HCT116 (cell line): ENCODE results near the gene CCSER1.

Experiments used
- CEBPB ChIP-seq: IDR thresholded peaks from 2 replicates; pipeline ENCODE4 v1.6.1; 2012; ENCODE audit warnings: low read depth
- EGR1 ChIP-seq: IDR thresholded peaks from 2 replicates; pipeline ENCODE4 v1.6.1; 2012; ENCODE audit warnings: low read depth
- EZH2 ChIP-seq: fragments of 200-600 bp; sonication (generic); IDR thresholded peaks from 2 replicates; pipeline ENCODE4 v1.6.1; 2017; ENCODE audit warnings: antibody characterized with exemption, mixed run types
- FOSL1 ChIP-seq: IDR thresholded peaks from 2 replicates; pipeline ENCODE4 v1.6.1; 2012; ENCODE audit warnings: low read depth
- POLR2A ChIP-seq: IDR thresholded peaks from 2 replicates; pipeline ENCODE4 v1.7.0; 2011; ENCODE audit warnings: borderline replicate concordance; ENCODE audit not compliant: insufficient read depth, insufficient read length; ENCODE audit errors: extremely low read depth
- POLR2AphosphoS5 ChIP-seq: IDR thresholded peaks from 2 replicates; pipeline ENCODE4 v1.6.1; 2011; ENCODE audit warnings: mild to moderate bottlenecking, low read depth, low read length, moderate library complexity
- SIN3A ChIP-seq: IDR thresholded peaks from 2 replicates; pipeline ENCODE4 v1.6.1; 2012; ENCODE audit warnings: low read depth
- TF ChIP-seq, protein P1 (sequence below), 3 experiments: fragments of 200-600 bp in 1 of 3; sonication (generic) in 1 of 3; IDR thresholded peaks in 2 of 3; conservative IDR thresholded peaks in 1 of 3; 2 replicates each; pipeline ENCODE4 v1.5.1; 2012 to 2017; ENCODE audit warnings: low read depth in 2 of 3, low read length in 2 of 3, antibody characterized with exemption in 1 of 3, borderline replicate concordance in 1 of 3, control low read depth in 1 of 3, mild to moderate bottlenecking in 1 of 3, mixed read lengths in 1 of 3, mixed run types in 1 of 3, moderate library complexity in 1 of 3; ENCODE audit not compliant: insufficient read depth in 1 of 3
- TF ChIP-seq, protein P2 (sequence below): IDR thresholded peaks from 2 replicates; pipeline ENCODE4 v1.6.1; 2012
- TF ChIP-seq, protein P3 (sequence below): IDR thresholded peaks from 2 replicates; pipeline ENCODE4 v1.6.1; 2012; ENCODE audit warnings: low read depth

DNA sequence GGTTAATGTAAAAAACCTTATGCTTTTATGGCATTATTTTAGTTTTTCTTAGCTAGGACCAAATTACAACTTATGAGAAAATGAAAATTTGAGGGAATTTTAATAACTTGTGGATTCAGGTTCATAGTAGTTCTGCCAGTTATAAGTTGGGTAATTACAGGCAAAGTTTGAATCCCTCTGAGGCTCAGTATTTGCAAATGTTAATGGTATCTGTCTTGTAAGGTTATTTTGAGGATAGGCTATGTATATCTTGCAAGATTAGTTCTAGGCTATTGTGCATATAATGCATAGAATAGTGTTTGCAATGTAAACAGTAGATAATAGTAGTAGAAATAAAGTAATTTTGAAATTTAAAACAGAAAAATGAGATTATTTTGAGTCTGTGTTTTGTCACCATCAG is 44.7 kb upstream of the CCSER1 start:
- TF ChIP-seq, protein P1, sequence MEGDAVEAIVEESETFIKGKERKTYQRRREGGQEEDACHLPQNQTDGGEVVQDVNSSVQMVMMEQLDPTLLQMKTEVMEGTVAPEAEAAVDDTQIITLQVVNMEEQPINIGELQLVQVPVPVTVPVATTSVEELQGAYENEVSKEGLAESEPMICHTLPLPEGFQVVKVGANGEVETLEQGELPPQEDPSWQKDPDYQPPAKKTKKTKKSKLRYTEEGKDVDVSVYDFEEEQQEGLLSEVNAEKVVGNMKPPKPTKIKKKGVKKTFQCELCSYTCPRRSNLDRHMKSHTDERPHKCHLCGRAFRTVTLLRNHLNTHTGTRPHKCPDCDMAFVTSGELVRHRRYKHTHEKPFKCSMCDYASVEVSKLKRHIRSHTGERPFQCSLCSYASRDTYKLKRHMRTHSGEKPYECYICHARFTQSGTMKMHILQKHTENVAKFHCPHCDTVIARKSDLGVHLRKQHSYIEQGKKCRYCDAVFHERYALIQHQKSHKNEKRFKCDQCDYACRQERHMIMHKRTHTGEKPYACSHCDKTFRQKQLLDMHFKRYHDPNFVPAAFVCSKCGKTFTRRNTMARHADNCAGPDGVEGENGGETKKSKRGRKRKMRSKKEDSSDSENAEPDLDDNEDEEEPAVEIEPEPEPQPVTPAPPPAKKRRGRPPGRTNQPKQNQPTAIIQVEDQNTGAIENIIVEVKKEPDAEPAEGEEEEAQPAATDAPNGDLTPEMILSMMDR (IDR thresholded peaks at IDR 0.05 in 2 of 3, conservative IDR thresholded peaks at IDR 0.05 in 1 of 3; ENCODE audit: borderline replicate concordance in 1 of 3, insufficient read depth in 1 of 3, low read depth in 2 of 3, low read length in 2 of 3), result no peak
- no peak for TF ChIP-seq EZH2
- no peak for TF ChIP-seq POLR2AphosphoS5
- TF ChIP-seq CEBPB, result no peak
- TF ChIP-seq SIN3A, result no peak
- no peak for TF ChIP-seq FOSL1
- TF ChIP-seq, protein P2, sequence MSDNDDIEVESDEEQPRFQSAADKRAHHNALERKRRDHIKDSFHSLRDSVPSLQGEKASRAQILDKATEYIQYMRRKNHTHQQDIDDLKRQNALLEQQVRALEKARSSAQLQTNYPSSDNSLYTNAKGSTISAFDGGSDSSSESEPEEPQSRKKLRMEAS, result no peak
- TF ChIP-seq POLR2A, result no peak
- TF ChIP-seq, protein P3, sequence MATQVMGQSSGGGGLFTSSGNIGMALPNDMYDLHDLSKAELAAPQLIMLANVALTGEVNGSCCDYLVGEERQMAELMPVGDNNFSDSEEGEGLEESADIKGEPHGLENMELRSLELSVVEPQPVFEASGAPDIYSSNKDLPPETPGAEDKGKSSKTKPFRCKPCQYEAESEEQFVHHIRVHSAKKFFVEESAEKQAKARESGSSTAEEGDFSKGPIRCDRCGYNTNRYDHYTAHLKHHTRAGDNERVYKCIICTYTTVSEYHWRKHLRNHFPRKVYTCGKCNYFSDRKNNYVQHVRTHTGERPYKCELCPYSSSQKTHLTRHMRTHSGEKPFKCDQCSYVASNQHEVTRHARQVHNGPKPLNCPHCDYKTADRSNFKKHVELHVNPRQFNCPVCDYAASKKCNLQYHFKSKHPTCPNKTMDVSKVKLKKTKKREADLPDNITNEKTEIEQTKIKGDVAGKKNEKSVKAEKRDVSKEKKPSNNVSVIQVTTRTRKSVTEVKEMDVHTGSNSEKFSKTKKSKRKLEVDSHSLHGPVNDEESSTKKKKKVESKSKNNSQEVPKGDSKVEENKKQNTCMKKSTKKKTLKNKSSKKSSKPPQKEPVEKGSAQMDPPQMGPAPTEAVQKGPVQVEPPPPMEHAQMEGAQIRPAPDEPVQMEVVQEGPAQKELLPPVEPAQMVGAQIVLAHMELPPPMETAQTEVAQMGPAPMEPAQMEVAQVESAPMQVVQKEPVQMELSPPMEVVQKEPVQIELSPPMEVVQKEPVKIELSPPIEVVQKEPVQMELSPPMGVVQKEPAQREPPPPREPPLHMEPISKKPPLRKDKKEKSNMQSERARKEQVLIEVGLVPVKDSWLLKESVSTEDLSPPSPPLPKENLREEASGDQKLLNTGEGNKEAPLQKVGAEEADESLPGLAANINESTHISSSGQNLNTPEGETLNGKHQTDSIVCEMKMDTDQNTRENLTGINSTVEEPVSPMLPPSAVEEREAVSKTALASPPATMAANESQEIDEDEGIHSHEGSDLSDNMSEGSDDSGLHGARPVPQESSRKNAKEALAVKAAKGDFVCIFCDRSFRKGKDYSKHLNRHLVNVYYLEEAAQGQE, result no peak
- no peak for TF ChIP-seq EGR1
